Glomerular endothelial cell (primary cell): ENCODE results near the gene GON7. TPM values are rescaled to one million over a fixed set of nuclear protein-coding genes. Genes with fewer than 3 reads are reported as not detected.
"Not testable (repeated sequence)": the region's sequence is repeated elsewhere in the genome, so short reads cannot be mapped to it uniquely, and the experiment has no call there.

Experiments
- DNase-seq: peaks from one replicate; pipeline ENCODE4 v3.0.0-alpha.2; 2011; ENCODE audit warnings: low read depth, low spot score; ENCODE audit errors: extremely low read depth
- total RNA-seq: library from RNA; depleted of rRNA; stranded (reverse); fragments of >200 nt; gene quantifications from 2 replicates; pipeline ENCODE4 v1.2.3, GENCODE V29; 2015

The GON7 gene
- total RNA-seq, 1 donor from 2014 or later: 10.3 TPM

DNA sequence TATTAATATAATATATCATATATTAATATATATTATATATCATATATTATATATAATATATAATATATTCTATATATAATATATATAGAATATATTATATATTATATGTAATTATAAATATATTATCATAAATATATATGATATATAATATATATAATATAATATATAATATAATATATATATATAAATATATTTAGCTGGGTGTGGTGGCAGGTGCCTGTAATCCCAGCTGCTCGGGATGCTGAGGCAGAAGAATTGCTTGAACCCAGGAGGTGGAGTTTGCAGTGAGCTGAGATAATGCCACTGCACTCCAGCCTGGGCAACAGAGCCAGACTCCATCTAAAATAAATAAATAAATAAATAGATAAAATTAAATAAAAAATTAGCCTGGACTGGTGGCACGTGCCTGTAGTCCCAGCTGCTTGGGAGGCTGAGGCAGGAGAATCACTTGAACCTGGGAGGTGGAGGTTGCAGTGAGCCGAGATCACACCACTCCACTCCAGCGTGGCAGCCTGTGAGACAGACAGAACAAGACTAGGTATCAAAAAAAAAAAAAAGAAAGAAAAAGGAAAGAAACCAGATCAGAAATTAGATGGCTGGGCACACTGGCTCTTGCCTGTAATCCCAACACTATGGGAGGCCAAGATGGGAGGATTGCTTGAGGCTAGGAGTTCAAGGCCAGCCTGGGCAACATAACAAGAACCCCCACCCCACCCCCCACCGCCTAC, 47.1 kb downstream of the GON7 start:
- DNase-seq: not testable (repeated sequence)

DNA sequence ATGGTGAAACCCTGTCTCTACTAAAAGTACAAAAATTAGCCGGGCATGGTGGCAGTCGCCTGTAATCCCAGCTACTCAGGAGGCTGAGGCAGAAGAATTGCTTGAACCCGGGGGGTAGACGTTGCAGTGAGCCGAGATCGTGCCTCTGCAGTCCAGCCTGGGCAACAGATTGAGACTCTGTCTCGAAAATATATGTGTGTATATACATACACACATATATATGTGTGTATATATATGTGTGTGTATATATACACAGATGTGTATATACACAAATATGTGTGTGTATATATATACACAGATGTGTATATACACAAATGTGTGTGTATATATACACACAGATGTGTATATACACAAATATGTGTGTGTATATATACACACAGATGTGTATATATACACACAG, 48.5 kb downstream of the GON7 start:
- DNase-seq: not testable (repeated sequence)

DNA sequence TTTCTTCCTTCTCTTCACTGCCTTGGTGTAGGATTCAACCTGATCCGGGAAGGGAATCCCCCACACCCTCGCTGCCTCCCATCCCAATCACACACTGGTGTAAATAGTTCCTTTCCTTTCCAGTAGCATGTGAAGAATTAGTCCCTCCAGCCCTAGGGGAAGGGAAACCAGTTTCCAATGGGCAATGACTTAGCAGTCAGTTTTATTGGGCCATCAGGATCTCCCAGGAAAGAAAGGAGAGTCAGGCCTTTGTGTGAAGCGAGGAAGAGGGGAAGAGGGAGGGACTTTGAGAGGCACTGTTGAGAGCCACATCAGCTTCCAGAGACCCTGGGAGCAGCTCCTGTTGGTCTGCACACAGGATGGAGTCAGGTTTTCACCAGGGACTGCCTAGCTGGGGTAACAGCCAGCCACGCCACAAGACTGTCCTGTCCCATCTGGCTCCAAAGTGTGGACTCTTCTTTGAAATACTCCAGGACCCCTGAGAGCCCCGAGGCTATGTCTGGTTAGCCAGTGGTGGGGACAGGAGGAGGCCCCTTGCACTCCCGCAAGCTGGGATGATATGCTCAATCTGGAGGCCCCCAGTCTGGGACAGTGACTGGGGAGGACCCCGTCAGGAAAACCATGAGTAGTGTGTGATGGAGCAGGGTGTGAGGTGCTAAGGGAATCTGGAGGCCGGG, 50.0 kb downstream of the GON7 start:
- DNase-seq: no peak

DNA sequence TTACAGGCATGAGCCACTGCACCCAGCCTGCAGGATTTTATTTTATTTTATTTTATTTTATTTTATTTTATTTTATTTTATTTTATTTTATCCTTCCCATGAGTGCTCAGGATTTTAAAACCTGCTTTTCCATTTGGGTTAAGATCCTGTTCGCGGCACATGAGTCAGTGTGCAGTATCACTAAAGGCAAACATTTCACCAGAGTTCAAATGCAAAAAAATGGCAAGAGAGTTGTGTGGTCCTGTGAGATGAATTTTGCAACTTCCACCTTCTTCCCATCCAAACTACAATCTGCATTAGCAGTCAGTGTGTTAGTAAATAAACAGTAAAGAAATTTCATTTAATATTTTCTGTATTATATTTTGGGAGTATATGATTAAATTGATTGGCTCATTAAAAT, 51.2 kb downstream of the GON7 start:
- no peak for DNase-seq

DNA sequence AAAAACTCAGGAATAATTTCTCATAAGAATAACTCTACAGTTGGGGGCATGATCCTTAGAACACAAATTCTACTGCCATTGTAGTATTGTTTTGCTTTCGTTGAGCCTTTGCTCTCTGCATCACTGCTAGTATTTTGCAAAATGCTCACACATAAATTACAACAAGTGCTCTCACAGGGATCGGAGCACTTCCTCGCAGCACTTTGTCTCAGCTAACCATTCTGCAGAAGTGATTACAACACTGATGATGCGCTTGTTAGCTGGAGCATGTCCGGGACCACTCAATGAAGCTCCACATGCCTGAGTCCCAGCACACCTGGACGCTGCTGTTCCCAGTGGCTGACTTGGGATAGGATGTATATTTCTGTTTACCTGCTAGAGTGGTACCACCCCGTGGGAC, 53.7 kb downstream of the GON7 start:
- no peak for DNase-seq

Other genes starting within 250 kb of the GON7 start
- 23.3 and 36.3 TPM in 2 replicates for gene ITPK1, start 91.1 kb downstream of the GON7 start, total RNA-seq
- gene MOAP1, start 22.2 kb downstream of the GON7 start, total RNA-seq: 18.4 and 19.5 TPM in 2 replicates
- 8.9 and 11.2 TPM in 2 replicates for gene LYSET, start 21.7 kb downstream of the GON7 start, total RNA-seq
- 20.2 and 28.8 TPM in 2 replicates for gene UBR7, start 191 bp upstream of the GON7 start, total RNA-seq
- 22.9 and 30.4 TPM in 2 replicates for gene BTBD7, start 126.0 kb upstream of the GON7 start, total RNA-seq
- not detected in 2 replicates for gene COX8C, start 140.1 kb upstream of the GON7 start, total RNA-seq
- gene UNC79, start 223.9 kb upstream of the GON7 start, total RNA-seq: under 0.01 TPM in 1 of 2 replicates, not detected in the other